H1 (cell line): Measurements from ENCODE around the gene NAA50.

ENCODE experiments used
- EP300 ChIP-seq, 2 experiments: IDR thresholded peaks; 1 replicate in 1 of 2; 2 replicates in 1 of 2; pipeline ENCODE4 v1.6.1; 2011 to 2012; ENCODE audit warnings: low read depth in 2 of 2, low read length in 2 of 2, mild to moderate bottlenecking in 2 of 2, borderline replicate concordance in 1 of 2, inconsistent platforms in 1 of 2, moderate library complexity in 1 of 2
- POLR2A ChIP-seq, 2 experiments: IDR thresholded peaks; 1 replicate in 1 of 2; 2 replicates in 1 of 2; pipeline ENCODE4 v1.6.1; 2011; ENCODE audit warnings: low read depth in 2 of 2, low read length in 2 of 2, mild to moderate bottlenecking in 2 of 2; ENCODE audit errors: control extremely low read depth in 1 of 2
- SP1 ChIP-seq: IDR thresholded peaks from 2 replicates; pipeline ENCODE4 v1.6.1; 2011; ENCODE audit warnings: low read depth, low read length
- YY1 ChIP-seq: IDR thresholded peaks from 2 replicates; pipeline ENCODE4 v1.6.1; 2011; ENCODE audit warnings: low read depth, mild to moderate bottlenecking, low read length
- TF ChIP-seq, protein P1 (sequence below), 3 experiments: IDR thresholded peaks; 1 replicate in 2 of 3; 2 replicates in 1 of 3; pipeline versions ENCODE4 v1.5.1 to v1.6.1; 2011; ENCODE audit warnings: low read length in 3 of 3, mild to moderate bottlenecking in 3 of 3, inconsistent platforms in 2 of 3, low read depth in 1 of 3, moderate library complexity in 1 of 3; ENCODE audit not compliant: insufficient read depth in 1 of 3; ENCODE audit errors: control extremely low read depth in 1 of 3

DNA sequence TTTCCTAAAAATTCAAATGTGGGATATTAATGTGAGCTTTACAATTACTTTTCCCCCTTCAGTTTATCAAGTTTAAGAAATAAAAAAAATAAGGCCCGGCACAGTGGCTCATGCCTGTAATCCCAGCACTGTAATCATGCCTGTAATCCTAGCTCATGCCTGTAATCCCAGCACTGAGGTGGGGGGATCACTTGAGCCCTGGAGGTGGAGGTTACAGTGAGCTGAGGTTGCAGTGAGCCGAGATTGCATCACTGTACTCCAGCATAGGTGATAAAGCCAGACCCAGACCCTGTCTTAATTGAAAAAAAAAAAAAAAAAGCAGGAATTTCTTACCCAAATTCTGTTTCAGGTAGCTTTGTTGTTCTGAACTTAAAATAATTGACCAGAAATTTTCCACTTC lies 18.6 kb upstream of the NAA50 start:
- no peak for TF ChIP-seq EP300 (IDR thresholded peaks at IDR 0.05; ENCODE audit: borderline replicate concordance in 1 of 2, low read depth in 2 of 2, low read length in 2 of 2)
- TF ChIP-seq, protein P1, sequence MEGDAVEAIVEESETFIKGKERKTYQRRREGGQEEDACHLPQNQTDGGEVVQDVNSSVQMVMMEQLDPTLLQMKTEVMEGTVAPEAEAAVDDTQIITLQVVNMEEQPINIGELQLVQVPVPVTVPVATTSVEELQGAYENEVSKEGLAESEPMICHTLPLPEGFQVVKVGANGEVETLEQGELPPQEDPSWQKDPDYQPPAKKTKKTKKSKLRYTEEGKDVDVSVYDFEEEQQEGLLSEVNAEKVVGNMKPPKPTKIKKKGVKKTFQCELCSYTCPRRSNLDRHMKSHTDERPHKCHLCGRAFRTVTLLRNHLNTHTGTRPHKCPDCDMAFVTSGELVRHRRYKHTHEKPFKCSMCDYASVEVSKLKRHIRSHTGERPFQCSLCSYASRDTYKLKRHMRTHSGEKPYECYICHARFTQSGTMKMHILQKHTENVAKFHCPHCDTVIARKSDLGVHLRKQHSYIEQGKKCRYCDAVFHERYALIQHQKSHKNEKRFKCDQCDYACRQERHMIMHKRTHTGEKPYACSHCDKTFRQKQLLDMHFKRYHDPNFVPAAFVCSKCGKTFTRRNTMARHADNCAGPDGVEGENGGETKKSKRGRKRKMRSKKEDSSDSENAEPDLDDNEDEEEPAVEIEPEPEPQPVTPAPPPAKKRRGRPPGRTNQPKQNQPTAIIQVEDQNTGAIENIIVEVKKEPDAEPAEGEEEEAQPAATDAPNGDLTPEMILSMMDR (IDR thresholded peaks at IDR 0.05; ENCODE audit: control extremely low read depth in 1 of 3, insufficient read depth in 1 of 3, low read depth in 1 of 3, low read length in 3 of 3) = no peak
- no peak for TF ChIP-seq YY1
- TF ChIP-seq POLR2A (IDR thresholded peaks at IDR 0.05; ENCODE audit: control extremely low read depth in 1 of 2, low read depth in 2 of 2, low read length in 2 of 2) = no peak
- no peak for TF ChIP-seq SP1
